Right lung (tissue), 5 donors: Measurements from ENCODE around the gene FAM20A. TPM values are rescaled to one million over a fixed set of nuclear protein-coding genes. Genes with fewer than 3 reads are reported as not detected.
"Not testable (repeated sequence)": the region's sequence is repeated elsewhere in the genome, so short reads cannot be mapped to it uniquely, and the experiment has no call there.

Experiments
- DNase-seq, 2 donors: peaks; one replicate each; pipeline ENCODE4 v3.0.0-alpha.2; 2013
- polyA plus RNA-seq, 5 donors: library from polyadenylated mRNA; unstranded; fragments of 120-200 nt; gene quantifications; one replicate each; pipeline versions ENCODE4 v1.2.1 to v1.2.3, GENCODE V29; 2013; ENCODE audit warnings: inconsistent platforms in 1 of 5, low replicate concordance in 1 of 5; ENCODE audit not compliant: insufficient read length in 5 of 5, insufficient read depth in 1 of 5

Gene FAM20A
- polyA plus RNA-seq, 5 donors, result 5.1 to 6.0 (median 5.3) TPM

DNA sequence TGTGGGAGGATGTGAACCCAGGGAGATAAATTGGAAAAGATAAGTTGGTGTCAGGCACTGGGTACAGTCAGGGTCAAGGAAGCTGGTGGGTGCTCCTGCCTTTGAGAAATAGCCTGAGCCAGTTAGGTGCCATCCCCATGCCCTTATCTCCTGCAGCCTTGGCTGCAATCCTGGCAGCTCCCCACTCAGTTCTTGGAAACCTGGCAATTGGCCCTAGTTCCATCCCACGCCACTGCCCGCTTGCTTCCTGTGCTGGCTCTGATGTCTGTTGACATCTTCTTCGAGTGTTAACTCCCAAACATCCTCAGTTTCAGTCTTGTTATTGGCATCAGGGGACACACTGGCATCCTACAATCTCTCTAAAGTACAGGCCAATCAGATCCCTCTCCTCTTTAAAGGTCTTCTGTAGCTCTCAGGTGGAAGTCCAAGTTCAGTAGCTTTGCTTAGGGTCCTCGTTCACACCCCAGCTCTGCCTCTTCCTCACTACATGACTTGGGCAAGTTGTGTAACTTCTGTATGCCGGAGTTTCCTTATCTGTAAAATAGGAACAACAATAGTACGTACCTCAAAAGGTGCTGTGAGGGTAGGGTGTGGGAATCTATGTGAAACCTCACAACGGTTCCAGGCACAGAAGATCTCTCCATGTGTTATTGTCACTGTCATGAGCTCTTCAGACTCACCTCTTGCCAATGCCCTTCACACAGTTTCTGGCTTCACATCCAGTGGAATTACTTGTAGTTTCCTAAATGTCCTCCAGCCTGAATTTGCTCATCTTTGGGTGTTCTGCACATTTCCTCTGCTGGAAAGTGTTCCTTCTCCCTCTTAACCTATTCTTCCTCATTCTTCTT, 102.5 kb downstream of the FAM20A start:
- DNase-seq, result no peak

DNA sequence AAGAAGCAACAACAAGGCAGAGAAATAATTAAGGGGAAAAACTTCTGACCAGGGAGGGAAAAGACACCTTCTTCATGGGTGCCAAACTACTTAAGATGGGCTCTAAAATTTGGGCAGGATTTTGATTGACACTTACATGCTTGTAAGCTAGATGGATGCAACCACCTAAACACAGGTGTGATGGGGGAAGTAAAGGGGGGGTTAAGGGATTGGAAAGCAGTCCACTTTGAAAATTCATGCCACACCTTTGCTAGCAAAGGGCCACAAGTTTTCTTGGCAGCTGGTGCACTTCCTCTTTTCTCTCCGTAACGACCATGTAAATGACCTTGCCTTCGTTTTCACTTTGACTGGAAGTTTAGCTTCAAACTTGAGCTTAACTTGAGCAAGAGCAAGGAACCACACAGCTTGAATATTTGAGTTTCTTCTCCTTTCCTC, 103.3 kb downstream of the FAM20A start:
- DNase-seq, result no peak

DNA sequence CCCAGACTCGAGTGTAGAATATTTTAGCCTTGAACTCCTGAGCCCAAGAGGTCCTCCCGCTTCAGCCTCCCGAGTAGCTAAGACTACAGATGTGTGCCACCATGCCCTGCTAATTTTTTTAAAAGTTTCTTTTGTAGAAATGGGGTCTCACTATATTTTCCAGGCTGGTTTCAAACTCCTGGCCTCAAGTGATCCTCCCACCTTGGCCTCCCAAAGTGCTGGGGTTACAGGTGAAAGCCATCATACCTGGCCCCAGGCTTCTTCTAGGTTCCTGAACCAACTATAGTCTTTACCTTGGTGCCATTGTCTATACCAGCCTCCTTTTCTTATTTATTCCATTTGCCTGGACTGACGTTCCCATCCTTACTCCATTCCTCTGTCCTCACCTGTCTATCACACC, 106.1 kb downstream of the FAM20A start:
- DNase-seq, result no peak

DNA sequence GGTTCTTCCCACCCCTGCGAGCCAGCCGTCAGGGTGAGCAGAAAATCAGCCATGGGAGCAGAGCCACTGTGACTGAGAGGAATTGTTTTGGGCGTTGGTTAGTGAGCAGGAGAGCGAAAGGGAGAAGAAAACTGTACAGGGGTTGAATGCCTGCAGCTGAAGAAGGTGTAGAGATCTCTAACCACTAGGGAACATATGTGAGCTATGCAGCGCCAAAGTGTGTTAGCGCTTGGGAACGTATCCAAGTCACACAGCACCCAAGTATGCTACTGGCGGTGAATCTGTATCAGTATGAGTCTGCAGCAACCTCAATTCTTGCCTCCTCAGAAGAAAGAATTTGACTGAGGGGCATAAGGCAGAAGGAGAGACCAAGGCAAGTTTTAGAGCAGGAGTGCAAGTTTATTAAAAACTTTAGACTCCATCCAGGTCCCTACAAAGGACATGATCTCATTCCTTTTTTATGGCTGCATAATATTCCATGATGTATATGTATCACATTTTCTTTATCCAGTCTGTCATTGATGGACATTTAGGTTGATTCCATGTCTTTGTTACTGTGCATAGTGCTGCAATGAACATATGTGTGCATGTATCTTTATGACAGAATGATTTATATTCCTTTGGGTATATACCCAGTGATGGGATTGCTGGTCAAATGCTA, 108.6 kb downstream of the FAM20A start:
- not testable (repeated sequence) for DNase-seq

DNA sequence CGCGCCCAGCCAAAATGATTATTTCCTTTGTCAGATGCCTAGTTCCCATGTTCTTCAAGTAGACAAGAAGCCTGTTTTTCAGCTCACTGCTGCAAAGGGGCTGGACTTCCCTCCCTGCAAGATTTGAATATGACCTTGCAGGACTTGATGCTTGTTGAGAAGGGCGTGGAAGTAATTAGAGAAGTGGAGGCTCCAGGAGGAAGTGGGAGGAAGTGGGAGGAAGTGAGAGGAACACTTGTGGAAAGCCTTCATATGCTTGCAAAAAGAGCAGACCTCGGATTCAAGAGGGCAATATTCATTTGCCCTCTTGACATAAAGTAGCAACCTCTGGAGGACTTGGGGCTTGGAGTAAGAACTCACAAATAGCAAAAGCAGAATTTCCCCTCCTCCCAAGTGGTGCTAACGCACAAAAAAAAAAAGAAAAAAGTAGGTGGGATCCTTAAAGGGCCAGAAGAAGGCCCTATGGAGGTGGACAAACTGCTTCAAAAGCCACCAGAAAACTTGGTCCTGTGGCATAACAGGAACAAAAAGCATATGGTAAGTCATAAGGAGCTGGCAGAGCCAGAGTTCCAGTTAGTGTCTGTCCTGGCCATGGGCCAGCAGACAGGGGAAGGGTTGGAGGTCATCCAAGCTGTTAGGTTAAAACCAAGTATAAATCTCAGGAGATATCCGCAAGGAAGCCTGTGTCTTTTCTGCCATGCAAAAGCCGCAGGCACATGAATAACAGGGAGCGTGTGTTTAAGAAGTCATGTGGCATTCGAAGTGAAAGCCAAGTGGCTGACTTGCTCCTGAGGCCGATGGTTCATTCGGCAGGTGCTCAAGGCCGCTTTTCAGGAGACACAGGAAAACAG, 109.6 kb downstream of the FAM20A start:
- peak in 1 of 2 donors; percentile 48 for DNase-seq

DNA sequence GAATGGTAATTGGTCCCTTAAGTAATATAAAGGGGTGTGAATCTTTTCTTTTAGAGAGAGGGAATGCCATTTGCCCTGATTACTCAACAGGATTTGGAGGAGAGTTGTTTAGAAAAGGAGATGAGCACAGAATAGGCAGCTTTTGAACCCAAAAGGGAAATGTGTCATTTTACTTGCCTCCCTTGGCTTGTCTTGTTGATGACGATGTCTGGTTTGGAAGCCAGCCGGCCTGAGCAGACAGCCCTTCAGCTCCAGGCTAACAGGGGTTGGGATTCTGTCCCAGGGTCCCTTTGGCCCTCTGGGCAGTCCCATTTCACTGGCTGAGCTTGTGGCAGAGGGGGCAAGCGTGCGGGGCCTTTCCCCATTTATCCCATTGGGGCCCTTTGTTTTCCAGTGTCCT, 111.2 kb downstream of the FAM20A start:
- no peak for DNase-seq

Other genes with a start within 250 kb of the FAM20A start
- gene WIPI1, start 143.9 kb downstream of the FAM20A start, polyA plus RNA-seq, result 10 to 100 TPM; 18.8 to 22.5 (median 21.4) TPM
- gene PRKAR1A, start 88.9 kb downstream of the FAM20A start, polyA plus RNA-seq, result 100 to 1,000 TPM; 269 to 376 (median 352) TPM